Fibroblast of lung (primary cell): ENCODE data around the gene TMPRSS3. TPM values are rescaled to one million over a fixed set of nuclear protein-coding genes. Genes with fewer than 3 reads are reported as not detected.

ENCODE experiments used
- DNase-seq, 2 donors: peaks; one replicate each; pipeline versions ENCODE4 v3.0.0 to v3.0.0-alpha.2; 2010; ENCODE audit warnings: low read depth in 2 of 2
- H2AFZ ChIP-seq: 2 replicates; pipeline ENCODE4 v1.5.1; 2012; ENCODE audit warnings: low read length, control low read depth, inconsistent platforms
- H3K27ac ChIP-seq: 2 replicates; pipeline ENCODE4 v1.5.1; 2011; ENCODE audit warnings: low read length, control low read depth; ENCODE audit not compliant: insufficient read depth
- H3K27me3 ChIP-seq: 2 replicates; pipeline ENCODE4 v1.5.1; 2011; ENCODE audit warnings: mild to moderate bottlenecking, low read length; ENCODE audit not compliant: control insufficient read depth, insufficient read depth
- H3K36me3 ChIP-seq: 2 replicates; pipeline ENCODE4 v1.5.1; 2011; ENCODE audit warnings: low read length; ENCODE audit not compliant: control insufficient read depth, insufficient read depth
- H3K4me1 ChIP-seq: 2 replicates; pipeline ENCODE4 v1.5.1; 2011; ENCODE audit warnings: low read length; ENCODE audit not compliant: control insufficient read depth, insufficient read depth; ENCODE audit errors: extremely low read depth
- H3K4me2 ChIP-seq: 2 replicates; pipeline ENCODE4 v1.5.1; 2011; ENCODE audit warnings: low read length, control low read depth; ENCODE audit not compliant: insufficient read depth; ENCODE audit errors: extremely low read depth
- H3K4me3 ChIP-seq, 4 experiments: fragments of 200-600 bp in 1 of 4; sonication (generic) in 1 of 4; replicated peaks in 1 of 4; 2 replicates each; pipeline ENCODE4 v1.5.1; 2011 to 2016; ENCODE audit warnings: low read length in 4 of 4, low read depth in 3 of 4, mild to moderate bottlenecking in 3 of 4, control low read depth in 2 of 4, inconsistent platforms in 1 of 4, mixed read lengths in 1 of 4; ENCODE audit not compliant: insufficient read depth in 1 of 4; ENCODE audit errors: control extremely low read depth in 1 of 4
- H3K79me2 ChIP-seq: 2 replicates; pipeline ENCODE4 v1.5.1; 2012; ENCODE audit warnings: mild to moderate bottlenecking, low read length, inconsistent platforms; ENCODE audit not compliant: control insufficient read depth, insufficient read depth
- H3K9ac ChIP-seq: 2 replicates; pipeline ENCODE4 v1.5.1; 2011; ENCODE audit warnings: mild to moderate bottlenecking, low read length, control low read depth; ENCODE audit not compliant: insufficient read depth
- H3K9me3 ChIP-seq: 2 replicates; pipeline ENCODE4 v1.5.1; 2012; ENCODE audit warnings: low read depth, low read length; ENCODE audit not compliant: control insufficient read depth, insufficient read depth
- H4K20me1 ChIP-seq: 2 replicates; pipeline ENCODE4 v1.5.1; 2011; ENCODE audit warnings: low read length; ENCODE audit not compliant: control insufficient read depth, insufficient read depth; ENCODE audit errors: extremely low read depth
- EZH2 ChIP-seq: IDR thresholded peaks from 2 replicates; pipeline ENCODE4 v1.5.1; 2012; ENCODE audit warnings: low read length, control low read depth, mild to moderate bottlenecking; ENCODE audit errors: missing control alignments
- polyA plus RNA-seq, 2 donors: library from polyadenylated mRNA; depleted of rRNA in 1 of 2; stranded (reverse) in 1 of 2; unstranded in 1 of 2; fragments of >200 nt; gene quantifications; 2 replicates each; pipeline ENCODE4 v1.2.1, GENCODE V29; 2011 to 2012; ENCODE audit warnings: missing spikeins in 1 of 2
- total RNA-seq: library from RNA; depleted of rRNA; stranded (reverse); fragments of >200 nt; gene quantifications from 2 replicates; pipeline ENCODE4 v1.2.1, GENCODE V29; 2014
- TF ChIP-seq, protein P1 (sequence below), 2 donors: IDR thresholded peaks in 1 of 2; conservative IDR thresholded peaks in 1 of 2; 1 replicate in 1 of 2; 2 replicates in 1 of 2; pipeline ENCODE4 v1.5.1; 2011 to 2012; ENCODE audit warnings: low read length in 2 of 2, control low read depth in 1 of 2, inconsistent platforms in 1 of 2, low read depth in 1 of 2, mild to moderate bottlenecking in 1 of 2

TMPRSS3 gene
- total and polyA plus RNA-seq, 2 donors (not counting 1 experiment from before 2014, with no cell fraction given), result not detected

DNA sequence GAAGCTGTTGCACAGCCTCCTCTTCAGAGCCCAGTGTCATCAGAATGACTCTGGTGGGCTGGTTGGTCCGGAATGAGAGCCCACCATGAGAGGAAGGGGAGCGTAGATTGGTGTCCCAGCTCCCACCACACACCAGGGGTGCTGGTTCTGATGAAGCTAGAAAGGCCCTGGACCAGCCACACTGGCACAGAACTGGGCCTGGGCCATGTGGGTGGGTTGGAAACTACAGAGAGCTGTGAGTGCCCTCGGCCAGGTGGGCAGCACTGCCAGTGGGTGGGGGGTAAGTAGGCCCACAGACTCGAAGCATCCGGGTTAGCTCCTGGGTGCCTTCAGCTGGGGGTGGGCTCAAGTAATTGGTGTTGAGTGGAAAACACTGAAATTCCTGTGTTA is 17.9 kb downstream of the TMPRSS3 start:
- Histone ChIP-seq H3K9me3 (no peaks in the 10 kb centered on the region), H3K4me1 (no peaks in the 10 kb centered on the region), H3K4me2 (no peak overlapping the region), H3K27me3 (no peaks in the 10 kb centered on the region), H3K27ac (no peak overlapping the region), H3K9ac (no peak overlapping the region), H3K4me3 (no peak overlapping the region), H4K20me1 (no peaks in the 10 kb centered on the region), H3K79me2 (no peaks in the 10 kb centered on the region), H2AFZ (no peak overlapping the region), H3K36me3 (no peaks in the 10 kb centered on the region)
- TF ChIP-seq, protein P1, sequence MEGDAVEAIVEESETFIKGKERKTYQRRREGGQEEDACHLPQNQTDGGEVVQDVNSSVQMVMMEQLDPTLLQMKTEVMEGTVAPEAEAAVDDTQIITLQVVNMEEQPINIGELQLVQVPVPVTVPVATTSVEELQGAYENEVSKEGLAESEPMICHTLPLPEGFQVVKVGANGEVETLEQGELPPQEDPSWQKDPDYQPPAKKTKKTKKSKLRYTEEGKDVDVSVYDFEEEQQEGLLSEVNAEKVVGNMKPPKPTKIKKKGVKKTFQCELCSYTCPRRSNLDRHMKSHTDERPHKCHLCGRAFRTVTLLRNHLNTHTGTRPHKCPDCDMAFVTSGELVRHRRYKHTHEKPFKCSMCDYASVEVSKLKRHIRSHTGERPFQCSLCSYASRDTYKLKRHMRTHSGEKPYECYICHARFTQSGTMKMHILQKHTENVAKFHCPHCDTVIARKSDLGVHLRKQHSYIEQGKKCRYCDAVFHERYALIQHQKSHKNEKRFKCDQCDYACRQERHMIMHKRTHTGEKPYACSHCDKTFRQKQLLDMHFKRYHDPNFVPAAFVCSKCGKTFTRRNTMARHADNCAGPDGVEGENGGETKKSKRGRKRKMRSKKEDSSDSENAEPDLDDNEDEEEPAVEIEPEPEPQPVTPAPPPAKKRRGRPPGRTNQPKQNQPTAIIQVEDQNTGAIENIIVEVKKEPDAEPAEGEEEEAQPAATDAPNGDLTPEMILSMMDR (conservative IDR thresholded peaks at IDR 0.05 in 1 of 2, IDR thresholded peaks at IDR 0.05 in 1 of 2; ENCODE audit: low read depth in 1 of 2, low read length in 2 of 2), result no peak
- no peak for TF ChIP-seq EZH2
- no peak for DNase-seq

GRCh38 chr21:42377211-42377950 is 18.5 kb downstream of the TMPRSS3 start:
- Histone ChIP-seq H3K79me2 (no peaks in the 10 kb centered on the region), H3K27me3 (no peaks in the 10 kb centered on the region), H3K36me3 (no peaks in the 10 kb centered on the region), H3K9me3 (no peaks in the 10 kb centered on the region), H4K20me1 (no peaks in the 10 kb centered on the region), H3K4me3 (no peak overlapping the region), H3K27ac (no peak overlapping the region), H3K4me2 (no peak overlapping the region), H2AFZ (no peak overlapping the region), H3K9ac (no peak overlapping the region), H3K4me1 (no peaks in the 10 kb centered on the region)
- DNase-seq, result no peak
- TF ChIP-seq, protein P1 (conservative IDR thresholded peaks at IDR 0.05 in 1 of 2, IDR thresholded peaks at IDR 0.05 in 1 of 2; ENCODE audit: low read depth in 1 of 2, low read length in 2 of 2), result no peak
- no peak for TF ChIP-seq EZH2

DNA sequence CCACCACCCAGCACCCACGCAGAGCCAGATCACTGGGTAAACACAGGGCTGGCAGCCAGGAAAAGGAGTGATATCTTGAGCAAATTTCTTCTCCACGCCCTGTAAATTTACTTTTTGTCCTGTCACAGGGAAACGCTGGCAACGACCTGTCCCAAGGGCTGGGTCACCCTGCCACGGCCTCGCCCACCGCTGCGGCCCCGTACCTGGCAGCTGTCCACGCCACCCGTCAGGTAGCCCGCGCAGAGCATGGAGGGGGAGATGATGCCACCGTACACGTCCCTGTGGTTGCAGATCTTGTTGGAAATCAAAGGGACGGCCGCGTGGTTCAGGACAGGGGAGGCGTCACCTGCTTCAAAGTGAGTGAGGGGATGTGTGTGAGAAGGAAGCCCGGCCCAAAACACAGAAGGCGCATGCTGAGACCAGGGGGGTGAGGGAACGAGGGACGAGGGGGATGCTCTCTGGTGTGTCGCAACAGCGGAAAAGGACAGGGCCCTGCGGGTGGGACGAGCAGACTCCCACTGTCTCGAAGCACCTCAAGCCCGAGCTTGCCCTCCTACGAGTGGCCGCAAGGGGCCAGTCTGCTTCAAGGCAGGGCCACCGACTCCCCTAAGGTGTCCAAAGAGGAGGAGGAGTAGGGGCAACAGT is 19.4 kb downstream of the TMPRSS3 start:
- Histone ChIP-seq H4K20me1 (no peaks in the 10 kb centered on the region), H3K4me1 (no peaks in the 10 kb centered on the region), H3K27me3 (no peaks in the 10 kb centered on the region), H3K27ac (no peak overlapping the region), H3K9me3 (no peaks in the 10 kb centered on the region), H2AFZ (no peak overlapping the region), H3K79me2 (no peaks in the 10 kb centered on the region), H3K4me3 (no peak overlapping the region), H3K9ac (no peak overlapping the region), H3K4me2 (no peak overlapping the region), H3K36me3 (no peaks in the 10 kb centered on the region)
- no peak for DNase-seq
- no peak for TF ChIP-seq EZH2
- TF ChIP-seq, protein P1 (conservative IDR thresholded peaks at IDR 0.05 in 1 of 2, IDR thresholded peaks at IDR 0.05 in 1 of 2; ENCODE audit: low read depth in 1 of 2, low read length in 2 of 2), result no peak
